Measurements from ENCODE around the gene JADE3.

Gene JADE3

GRCh38 chrX:47093248-47093647 is 181.0 kb downstream of the JADE3 start:
- TF ChIP-seq CTCF (IDR thresholded peaks at IDR 0.05; ENCODE audit: extremely low read depth, insufficient read depth, missing control alignments) = peak; percentile 35
- in situ Hi-C loops (cut with MboI; ENCODE audit: low pct_unique_long_range_greater_than_20kb, low sequenced_read_pairs, unreplicated experiment) = no loop called here
- DNase-seq (ENCODE audit: low spot score) = peak; percentile 34

- in situ Hi-C loops (cut with MboI; ENCODE audit: low pct_unique_long_range_greater_than_20kb, low sequenced_read_pairs, unreplicated experiment) = no loop called here
- no peak for DNase-seq (ENCODE audit: low spot score)
- TF ChIP-seq CTCF (IDR thresholded peaks at IDR 0.05; ENCODE audit: extremely low read depth, insufficient read depth, missing control alignments) = no peak
Observed at GRCh38 chrX:47093860-47094259, 181.6 kb downstream of the JADE3 start.

- DNase-seq (ENCODE audit: low spot score) = no peak
- in situ Hi-C loops (cut with MboI; ENCODE audit: low pct_unique_long_range_greater_than_20kb, low sequenced_read_pairs, unreplicated experiment) = no loop called here
- no peak for TF ChIP-seq CTCF (IDR thresholded peaks at IDR 0.05; ENCODE audit: extremely low read depth, insufficient read depth, missing control alignments)
Observed at GRCh38 chrX:47097018-47097417, 184.8 kb downstream of the JADE3 start.

- in situ Hi-C loops (cut with MboI; ENCODE audit: low pct_unique_long_range_greater_than_20kb, low sequenced_read_pairs, unreplicated experiment) = no loop called here
- no peak for DNase-seq (ENCODE audit: low spot score)
- no peak for TF ChIP-seq CTCF (IDR thresholded peaks at IDR 0.05; ENCODE audit: extremely low read depth, insufficient read depth, missing control alignments)
Observed at GRCh38 chrX:47098338-47099094, 186.3 kb downstream of the JADE3 start.

GRCh38 chrX:47101206-47101605 is 189.0 kb downstream of the JADE3 start:
- no peak for TF ChIP-seq CTCF (IDR thresholded peaks at IDR 0.05; ENCODE audit: extremely low read depth, insufficient read depth, missing control alignments)
- in situ Hi-C loops (cut with MboI; ENCODE audit: low pct_unique_long_range_greater_than_20kb, low sequenced_read_pairs, unreplicated experiment) = no loop called here
- DNase-seq (ENCODE audit: low spot score) = no peak
